SK-N-SH (cell line): ENCODE data around the gene C11orf98.

ENCODE experiments used
- EP300 ChIP-seq, 2 experiments: IDR thresholded peaks; 2 replicates each; pipeline versions ENCODE4 v1.4.0 to v1.6.1; 2012; ENCODE audit warnings: borderline replicate concordance in 1 of 2, low read depth in 1 of 2, low read length in 1 of 2
- JUND ChIP-seq: IDR thresholded peaks from 2 replicates; pipeline ENCODE4 v1.4.0; 2012
- MXI1 ChIP-seq: IDR thresholded peaks from 2 replicates; pipeline ENCODE4 v1.6.1; 2012; ENCODE audit warnings: mild to moderate bottlenecking, low read depth, low read length, improper control_type of control experiment
- NFIC ChIP-seq: IDR thresholded peaks from 2 replicates; pipeline ENCODE4 v1.4.0; 2012; ENCODE audit warnings: borderline replicate concordance
- NRF1 ChIP-seq: IDR thresholded peaks from 2 replicates; pipeline ENCODE4 v1.6.1; 2012; ENCODE audit warnings: low read depth, mild to moderate bottlenecking, low read length
- POLR2AphosphoS5 ChIP-seq: IDR thresholded peaks from 2 replicates; pipeline ENCODE4 v1.6.1; 2012; ENCODE audit warnings: low read depth, low read length
- RAD21 ChIP-seq: IDR thresholded peaks from 2 replicates; pipeline ENCODE4 v1.6.1; 2012; ENCODE audit warnings: mild to moderate bottlenecking, low read length
- RCOR1 ChIP-seq: fragments of 150-350 bp; IDR thresholded peaks from 2 replicates; pipeline ENCODE4 v1.6.1; 2017; ENCODE audit warnings: antibody characterized with exemption, low read length
- TCF12 ChIP-seq: IDR thresholded peaks from 2 replicates; pipeline ENCODE4 v1.4.0; 2012
- TF ChIP-seq, protein P1 (sequence below): fragments of 200-600 bp; sonication (generic); IDR thresholded peaks from 2 replicates; pipeline ENCODE4 v1.6.1; 2017; ENCODE audit warnings: antibody characterized with exemption, mild to moderate bottlenecking, moderate library complexity

DNA sequence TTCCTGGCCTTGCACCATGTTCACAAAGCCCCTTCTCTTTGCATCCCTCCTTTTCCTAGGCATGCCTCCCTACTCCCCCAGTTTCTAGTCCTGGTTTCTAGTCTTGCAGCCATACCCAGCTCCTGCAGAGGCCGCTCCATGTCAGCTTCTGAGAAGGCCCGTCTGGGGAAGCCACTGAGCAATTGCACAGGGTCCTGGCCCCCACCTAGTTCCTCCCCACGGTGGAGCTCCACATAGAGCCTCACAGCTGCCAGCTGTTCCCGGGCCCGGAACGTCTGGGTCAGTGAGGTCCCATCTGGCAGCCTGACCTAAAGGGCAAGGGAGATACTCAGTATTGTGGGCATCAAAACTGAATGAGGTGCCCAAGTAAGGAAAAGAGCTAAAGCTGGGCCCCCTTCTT, 11.7 kb upstream of the C11orf98 start:
- TF ChIP-seq, protein P1, sequence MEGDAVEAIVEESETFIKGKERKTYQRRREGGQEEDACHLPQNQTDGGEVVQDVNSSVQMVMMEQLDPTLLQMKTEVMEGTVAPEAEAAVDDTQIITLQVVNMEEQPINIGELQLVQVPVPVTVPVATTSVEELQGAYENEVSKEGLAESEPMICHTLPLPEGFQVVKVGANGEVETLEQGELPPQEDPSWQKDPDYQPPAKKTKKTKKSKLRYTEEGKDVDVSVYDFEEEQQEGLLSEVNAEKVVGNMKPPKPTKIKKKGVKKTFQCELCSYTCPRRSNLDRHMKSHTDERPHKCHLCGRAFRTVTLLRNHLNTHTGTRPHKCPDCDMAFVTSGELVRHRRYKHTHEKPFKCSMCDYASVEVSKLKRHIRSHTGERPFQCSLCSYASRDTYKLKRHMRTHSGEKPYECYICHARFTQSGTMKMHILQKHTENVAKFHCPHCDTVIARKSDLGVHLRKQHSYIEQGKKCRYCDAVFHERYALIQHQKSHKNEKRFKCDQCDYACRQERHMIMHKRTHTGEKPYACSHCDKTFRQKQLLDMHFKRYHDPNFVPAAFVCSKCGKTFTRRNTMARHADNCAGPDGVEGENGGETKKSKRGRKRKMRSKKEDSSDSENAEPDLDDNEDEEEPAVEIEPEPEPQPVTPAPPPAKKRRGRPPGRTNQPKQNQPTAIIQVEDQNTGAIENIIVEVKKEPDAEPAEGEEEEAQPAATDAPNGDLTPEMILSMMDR = no peak
- no peak for TF ChIP-seq RAD21
- TF ChIP-seq MXI1 = no peak
- no peak for TF ChIP-seq RCOR1
- no peak for TF ChIP-seq EP300 (IDR thresholded peaks at IDR 0.05; ENCODE audit: borderline replicate concordance in 1 of 2, low read depth in 1 of 2, low read length in 1 of 2)
- no peak for TF ChIP-seq NRF1
- no peak for TF ChIP-seq JUND
- TF ChIP-seq NFIC = no peak
- no peak for TF ChIP-seq POLR2AphosphoS5
- no peak for TF ChIP-seq TCF12
